RCC 7860 (cell line): ENCODE data around the gene C1QTNF5.

Source experiments
- DNase-seq: peaks from one replicate; pipeline ENCODE4 v3.0.0-alpha.2; 2015; ENCODE audit warnings: low spot score
- FAIRE-seq: peaks from 2 replicates; lab custom pipeline; 2012; peaks lifted over from hg19 to GRCh38; lab: Jason Lieb, UNC

C1QTNF5 gene

DNA sequence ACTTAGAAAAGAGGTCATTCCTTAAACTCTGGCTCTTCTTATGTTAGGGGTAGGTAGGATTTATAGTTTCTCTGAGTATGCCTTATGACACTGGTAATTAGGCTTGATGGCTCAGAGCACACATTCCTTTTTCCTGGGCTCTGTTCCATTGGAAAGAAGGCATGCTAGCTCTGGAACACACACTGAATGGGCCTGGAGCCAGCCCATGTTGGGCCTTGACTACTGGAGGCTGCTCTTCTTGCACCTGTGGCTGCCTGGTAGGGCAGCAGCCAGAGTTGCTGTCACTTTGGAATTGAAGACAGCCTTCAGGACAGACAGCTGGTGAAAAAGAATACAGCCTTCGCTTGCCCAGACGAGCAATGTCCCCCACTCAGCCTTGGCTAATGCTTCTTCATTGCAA is 42.0 kb downstream of the C1QTNF5 start:
- FAIRE-seq (no peak), DNase-seq (no peak)

DNA sequence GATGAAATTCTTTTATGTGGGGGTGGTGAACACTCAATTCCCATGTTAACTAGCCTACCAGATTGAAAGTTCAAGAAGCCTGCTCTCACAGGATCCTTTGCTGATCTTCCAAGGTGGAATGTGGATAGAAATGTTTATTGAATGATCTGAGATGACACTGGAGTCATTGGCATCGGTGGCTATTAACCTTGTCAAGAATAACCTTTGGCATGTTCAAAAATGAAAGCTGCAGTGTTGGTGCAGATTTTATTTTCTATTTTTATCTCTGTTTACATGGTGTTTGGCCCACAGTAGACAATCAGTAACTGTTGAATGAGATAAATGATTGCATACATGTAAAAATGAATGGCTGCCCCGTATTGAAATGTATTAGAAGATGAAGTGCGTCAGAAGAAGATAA is 42.7 kb downstream of the C1QTNF5 start:
- DNase-seq (no peak), FAIRE-seq (no peak)

DNA sequence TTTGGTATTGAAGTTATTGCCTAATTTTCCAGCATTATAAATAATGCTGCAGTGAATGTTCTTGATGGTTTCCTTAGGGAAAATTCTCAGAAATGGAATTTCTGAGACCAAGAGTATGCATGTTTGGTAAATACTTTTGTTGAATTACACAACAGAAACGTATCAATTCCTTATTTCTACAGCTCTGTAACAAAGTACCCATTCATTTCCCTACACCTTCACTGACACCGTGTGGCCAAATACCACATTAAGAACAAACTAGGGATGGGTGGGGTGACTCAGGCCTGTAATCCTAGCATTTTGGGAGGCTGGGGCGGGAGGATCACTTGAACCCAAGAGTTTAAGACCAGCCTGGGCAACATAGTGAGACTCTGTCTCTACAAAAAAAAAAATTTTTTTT is 45.5 kb downstream of the C1QTNF5 start:
- DNase-seq: no peak
- no peak for FAIRE-seq

DNA sequence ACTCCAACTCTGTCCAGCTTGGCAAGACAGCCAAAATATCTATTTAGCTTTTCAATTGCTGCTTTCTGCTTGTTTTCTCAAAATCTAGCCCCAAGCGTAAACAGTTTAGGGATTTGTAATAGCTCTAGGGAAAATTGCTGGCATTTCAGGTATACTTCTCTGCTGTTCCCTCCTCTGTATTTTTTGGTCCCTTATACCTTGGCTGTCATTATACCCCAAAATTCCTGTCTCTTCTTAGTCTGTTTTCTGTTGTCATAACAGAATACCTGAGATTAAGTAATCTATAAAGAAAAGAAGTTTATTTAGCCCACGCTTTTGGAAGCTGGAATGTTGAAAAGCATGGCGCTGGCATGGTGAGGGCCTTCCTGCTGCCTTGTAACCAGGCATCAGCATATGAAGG is 47.2 kb downstream of the C1QTNF5 start:
- FAIRE-seq (no peak), DNase-seq (no peak)

DNA sequence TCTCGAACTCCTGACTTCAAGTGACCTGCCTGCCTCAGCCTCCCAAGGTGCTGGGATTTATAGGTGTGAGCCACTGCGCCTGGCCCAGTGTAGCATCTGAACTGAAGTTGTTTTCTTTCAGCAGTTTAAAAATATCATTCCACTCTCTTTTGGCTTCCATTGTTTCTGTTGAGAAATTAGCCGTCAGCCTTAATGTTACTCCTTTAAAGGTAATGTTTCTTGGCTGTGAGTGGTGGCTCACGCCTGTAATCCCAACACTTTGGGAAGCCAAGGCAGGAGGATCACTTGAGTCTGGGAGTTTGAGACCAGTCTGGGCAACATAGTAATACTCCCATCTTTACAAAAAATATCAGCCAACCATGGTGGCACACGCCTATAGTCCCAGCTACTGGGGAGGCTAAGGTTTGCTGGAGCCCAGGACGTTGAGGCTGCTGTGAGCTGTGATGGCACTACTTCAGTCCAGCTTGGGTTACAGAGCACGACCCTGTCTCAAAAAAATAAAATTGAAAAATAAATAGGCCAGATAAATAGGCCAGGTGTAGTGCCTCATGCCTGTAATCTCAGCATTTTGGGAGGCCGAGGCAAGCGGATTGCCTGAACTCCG is 49.7 kb downstream of the C1QTNF5 start:
- FAIRE-seq (no peak), DNase-seq (no peak)
